Gastrocnemius medialis (tissue), 4 donors: ENCODE results near the gene ATP9B.

Experiments
- CTCF ChIP-seq, 5 experiments: fragments of 450-650 bp in 3 of 5; fragments of 200-600 bp in 2 of 5; sonication (generic) in 2 of 5; IDR thresholded peaks in 4 of 5; conservative IDR thresholded peaks in 1 of 5; 1 replicate in 4 of 5; 2 replicates in 1 of 5; pipeline ENCODE4 v1.5.1; 2016 to 2019; ENCODE audit warnings: antibody characterized with exemption in 5 of 5, mild to moderate bottlenecking in 3 of 5, moderate library complexity in 3 of 5
- POLR2A ChIP-seq, 2 donors: fragments of 450-650 bp; IDR thresholded peaks; one replicate each; pipeline ENCODE4 v1.6.1; 2017; ENCODE audit warnings: antibody characterized with exemption in 2 of 2, mild to moderate bottlenecking in 2 of 2, moderate library complexity in 2 of 2

GRCh38 chr18:79211844-79212243, 142.7 kb downstream of the ATP9B start:
- TF ChIP-seq POLR2A (IDR thresholded peaks at IDR 0.05) (no peak), CTCF (IDR thresholded peaks at IDR 0.05 in 4 of 5, conservative IDR thresholded peaks at IDR 0.05 in 1 of 5) (no peak)
